Femur (tissue), 1 donor: Measurements from ENCODE around the gene INO80C.

ENCODE experiments used
- DNase-seq: peaks from one replicate; pipeline ENCODE4 v3.0.0-alpha.2; 2017

The INO80C gene

DNA sequence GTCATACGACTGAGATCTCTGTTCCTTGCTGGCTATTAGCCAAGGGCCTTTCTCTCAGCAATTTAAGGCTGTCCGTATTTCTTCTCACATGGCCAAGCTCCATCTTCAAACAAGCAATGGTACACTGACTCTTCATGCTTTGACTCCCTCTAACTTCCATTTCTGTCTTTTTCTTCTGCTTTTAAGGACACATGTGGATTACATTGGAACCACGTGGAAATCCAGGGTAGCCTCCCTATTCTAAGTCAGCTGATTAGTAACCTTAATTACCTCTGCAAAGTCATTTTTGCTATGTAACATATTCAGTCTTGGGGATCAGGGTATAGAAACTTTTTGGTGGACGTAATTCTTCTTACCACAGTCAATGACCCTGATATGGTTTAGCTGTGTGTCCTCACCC is 79.2 kb downstream of the INO80C start:
- DNase-seq, result no peak
